ENCODE measurements around the gene DDX4. TPM values are rescaled to one million over a fixed set of nuclear protein-coding genes. Genes with fewer than 3 reads are reported as not detected.

DDX4 gene
- total and polyA plus RNA-seq, 2 donors (not counting 1 experiment from before 2014, with no cell fraction given), result not detected

DNA sequence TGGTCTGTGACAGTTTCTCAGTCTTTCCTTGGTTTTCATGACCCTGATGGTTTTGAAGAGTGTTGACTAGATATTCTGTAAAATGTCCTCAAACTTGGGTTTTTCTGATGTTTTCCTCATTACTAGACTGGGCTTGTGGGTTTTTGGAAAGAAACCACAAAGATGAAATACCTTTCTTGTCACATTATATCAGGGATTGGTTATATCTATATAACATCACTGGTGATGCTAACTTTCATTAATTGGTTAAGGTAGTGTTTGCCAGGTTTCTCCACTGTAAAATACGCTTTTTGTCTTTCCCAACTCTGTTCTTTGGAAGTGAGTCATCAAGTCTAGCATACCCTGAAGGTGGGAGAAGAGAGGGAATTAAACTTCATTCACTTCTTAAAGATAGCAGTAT, 110.0 kb downstream of the DDX4 start:
- CTCF ChIA-PET, result no interaction called here
- POLR2A ChIA-PET, result no interaction called here
- Histone ChIP-seq H3K4me1 (ENCODE audit: control insufficient read depth in 2 of 2, insufficient read depth in 2 of 2, low read length in 2 of 2) (no peaks in the 10 kb centered on the region), H2AFZ (ENCODE audit: insufficient read depth, low read depth, low read length, poor library complexity, severe bottlenecking) (no peak overlapping the region), H4K20me1 (ENCODE audit: control insufficient read depth, insufficient read depth, low read length, poor library complexity, severe bottlenecking) (no peaks in the 10 kb centered on the region), H3K4me3 (ENCODE audit: control extremely low read depth in 1 of 5, extremely low read depth in 1 of 5, insufficient read depth in 1 of 5, low read depth in 2 of 5, low read length in 4 of 5) (no peak overlapping the region), H3K36me3 (replicated peaks in 1 of 2; ENCODE audit: control extremely low read depth in 1 of 2, control insufficient read depth in 1 of 2, extremely low read depth in 1 of 2, insufficient read depth in 2 of 2, low read length in 1 of 2) (no peaks in the 10 kb centered on the region), H3K27me3 (replicated peaks in 1 of 4; ENCODE audit: control extremely low read depth in 1 of 4, control insufficient read depth in 3 of 4, insufficient read depth in 4 of 4, low read length in 3 of 4) (peaks cover 0 to 7% (median 1%) of the 10 kb centered on the region in 4 experiments), H3K9me3 (ENCODE audit: control extremely low read depth in 1 of 3, control insufficient read depth in 2 of 3, insufficient read depth in 1 of 3, low read length in 2 of 3) (peaks cover 0 to 3% (median 0%) of the 10 kb centered on the region in 3 donors), H3K4me2 (replicated peaks; ENCODE audit: low read depth, low read length, poor library complexity, severe bottlenecking) (no peak overlapping the region), H3K9ac (ENCODE audit: low read length) (no peak overlapping the region), H3K79me2 (ENCODE audit: control insufficient read depth, insufficient read depth, low read length) (no peaks in the 10 kb centered on the region), H3K27ac (ENCODE audit: low read length in 2 of 2) (no peak overlapping the region)
- DNase-seq (no peak), ATAC-seq (ENCODE audit: low read depth) (no peak)
- H3K4me3 Mint-ChIP-seq, result no peak overlapping the region
- TF ChIP-seq, protein P1, sequence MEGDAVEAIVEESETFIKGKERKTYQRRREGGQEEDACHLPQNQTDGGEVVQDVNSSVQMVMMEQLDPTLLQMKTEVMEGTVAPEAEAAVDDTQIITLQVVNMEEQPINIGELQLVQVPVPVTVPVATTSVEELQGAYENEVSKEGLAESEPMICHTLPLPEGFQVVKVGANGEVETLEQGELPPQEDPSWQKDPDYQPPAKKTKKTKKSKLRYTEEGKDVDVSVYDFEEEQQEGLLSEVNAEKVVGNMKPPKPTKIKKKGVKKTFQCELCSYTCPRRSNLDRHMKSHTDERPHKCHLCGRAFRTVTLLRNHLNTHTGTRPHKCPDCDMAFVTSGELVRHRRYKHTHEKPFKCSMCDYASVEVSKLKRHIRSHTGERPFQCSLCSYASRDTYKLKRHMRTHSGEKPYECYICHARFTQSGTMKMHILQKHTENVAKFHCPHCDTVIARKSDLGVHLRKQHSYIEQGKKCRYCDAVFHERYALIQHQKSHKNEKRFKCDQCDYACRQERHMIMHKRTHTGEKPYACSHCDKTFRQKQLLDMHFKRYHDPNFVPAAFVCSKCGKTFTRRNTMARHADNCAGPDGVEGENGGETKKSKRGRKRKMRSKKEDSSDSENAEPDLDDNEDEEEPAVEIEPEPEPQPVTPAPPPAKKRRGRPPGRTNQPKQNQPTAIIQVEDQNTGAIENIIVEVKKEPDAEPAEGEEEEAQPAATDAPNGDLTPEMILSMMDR (IDR thresholded peaks at IDR 0.05), result no peak
- no peak for TF ChIP-seq EZH2 (IDR thresholded peaks at IDR 0.05; ENCODE audit: borderline replicate concordance, insufficient read depth, low read depth, low read length, poor library complexity, severe bottlenecking)
- peaks cover 18% of the 10 kb centered on the region for H3K27me3 Mint-ChIP-seq
- intact Hi-C loops (cut with micrococcal nuclease), result no loop called here
- WGBS (ENCODE audit: insufficient coverage), result no CpG with 5 or more reads among the region's 1 CpG
- H3K4me1 Mint-ChIP-seq, result no peaks in the 10 kb centered on the region
- H3K27ac Mint-ChIP-seq, result no peak overlapping the region
- peaks cover 8% of the 10 kb centered on the region for H3K9me3 Mint-ChIP-seq (ENCODE audit: insufficient read depth)

DNA sequence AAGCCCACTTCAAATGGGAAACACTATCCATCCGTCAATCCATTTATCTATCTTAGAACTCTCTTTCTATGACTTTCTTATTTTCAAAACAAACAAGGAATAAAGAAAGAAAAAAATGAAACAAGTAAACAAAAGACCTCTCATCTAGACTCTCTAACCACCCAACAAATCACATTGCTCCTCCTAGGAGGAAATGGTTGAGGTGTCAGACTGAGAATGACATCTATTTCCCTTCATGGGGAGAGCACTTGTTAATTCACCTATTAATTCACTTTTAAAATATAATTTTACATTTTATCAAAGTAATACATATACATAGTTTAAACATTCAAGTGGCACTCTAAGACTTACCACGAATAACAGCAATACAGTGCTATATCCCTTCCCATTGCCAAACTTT, 110.9 kb downstream of the DDX4 start:
- no peak for DNase-seq
- POLR2A ChIA-PET, result no interaction called here
- no peak overlapping the region for H3K27ac Mint-ChIP-seq

More for the DNA sequence above, 110.9 kb downstream of the DDX4 start:
- Histone ChIP-seq H3K4me1 (ENCODE audit: control insufficient read depth in 2 of 2, insufficient read depth in 2 of 2, low read length in 2 of 2) (no peaks in the 10 kb centered on the region), H3K9me3 (ENCODE audit: control extremely low read depth in 1 of 3, control insufficient read depth in 2 of 3, insufficient read depth in 1 of 3, low read length in 2 of 3) (peaks cover 0 to 3% (median 0%) of the 10 kb centered on the region in 3 donors), H3K27ac (ENCODE audit: low read length in 2 of 2) (no peak overlapping the region), H3K79me2 (ENCODE audit: control insufficient read depth, insufficient read depth, low read length) (no peaks in the 10 kb centered on the region), H3K4me3 (ENCODE audit: control extremely low read depth in 1 of 5, extremely low read depth in 1 of 5, insufficient read depth in 1 of 5, low read depth in 2 of 5, low read length in 4 of 5) (no peak overlapping the region), H2AFZ (ENCODE audit: insufficient read depth, low read depth, low read length, poor library complexity, severe bottlenecking) (no peak overlapping the region), H4K20me1 (ENCODE audit: control insufficient read depth, insufficient read depth, low read length, poor library complexity, severe bottlenecking) (no peaks in the 10 kb centered on the region), H3K4me2 (replicated peaks; ENCODE audit: low read depth, low read length, poor library complexity, severe bottlenecking) (no peak overlapping the region), H3K36me3 (replicated peaks in 1 of 2; ENCODE audit: control extremely low read depth in 1 of 2, control insufficient read depth in 1 of 2, extremely low read depth in 1 of 2, insufficient read depth in 2 of 2, low read length in 1 of 2) (no peaks in the 10 kb centered on the region), H3K9ac (ENCODE audit: low read length) (no peak overlapping the region), H3K27me3 (replicated peaks in 1 of 4; ENCODE audit: control extremely low read depth in 1 of 4, control insufficient read depth in 3 of 4, insufficient read depth in 4 of 4, low read length in 3 of 4) (peaks cover 0 to 7% (median 1%) of the 10 kb centered on the region in 4 experiments)
- ATAC-seq (ENCODE audit: low read depth), result no peak
- CTCF ChIA-PET, result no interaction called here
- Mint-ChIP-seq H3K4me1 (no peaks in the 10 kb centered on the region), H3K27me3 (peaks cover 18% of the 10 kb centered on the region), H3K4me3 (no peak overlapping the region), H3K9me3 (ENCODE audit: insufficient read depth) (peaks cover 7% of the 10 kb centered on the region)
- intact Hi-C loops (cut with micrococcal nuclease), result no loop called here
- no peak for TF ChIP-seq EZH2 (IDR thresholded peaks at IDR 0.05; ENCODE audit: borderline replicate concordance, insufficient read depth, low read depth, low read length, poor library complexity, severe bottlenecking)
- TF ChIP-seq, protein P1 (IDR thresholded peaks at IDR 0.05), result no peak
- WGBS (ENCODE audit: insufficient coverage), result no CpG with 5 or more reads among the region's 2 CpGs

Measured in B cell (primary cell).